Subcutaneous abdominal adipose tissue (tissue), 5 donors: ENCODE results near the gene RAB9A.

ENCODE experiments used
- H3K27ac ChIP-seq: one replicate; pipeline ENCODE4 v1.7.0; 2013; ENCODE audit warnings: low read depth, mild to moderate bottlenecking, inconsistent platforms, low read length, moderate library complexity
- H3K27me3 ChIP-seq, 5 donors: one replicate each; pipeline ENCODE4 v1.7.0; 2013; ENCODE audit warnings: low read length in 5 of 5, inconsistent platforms in 1 of 5; ENCODE audit not compliant: control insufficient read depth in 5 of 5, insufficient read depth in 4 of 5
- H3K36me3 ChIP-seq, 5 donors: one replicate each; pipeline ENCODE4 v1.7.0; 2013; ENCODE audit warnings: low read length in 5 of 5; ENCODE audit not compliant: control insufficient read depth in 5 of 5, insufficient read depth in 5 of 5
- H3K4me1 ChIP-seq, 5 donors: one replicate each; pipeline ENCODE4 v1.7.0; 2013; ENCODE audit warnings: low read length in 5 of 5, mild to moderate bottlenecking in 3 of 5, moderate library complexity in 1 of 5; ENCODE audit not compliant: control insufficient read depth in 5 of 5, insufficient read depth in 5 of 5
- H3K4me3 ChIP-seq, 5 donors: one replicate each; pipeline ENCODE4 v1.7.0; 2013; ENCODE audit warnings: low read length in 5 of 5, low read depth in 1 of 5
- H3K9ac ChIP-seq, 5 donors: one replicate each; pipeline ENCODE4 v1.7.0; 2013; ENCODE audit warnings: low read length in 5 of 5, mild to moderate bottlenecking in 4 of 5, moderate library complexity in 3 of 5
- H3K9me3 ChIP-seq, 5 donors: one replicate each; pipeline ENCODE4 v1.7.0; 2013; ENCODE audit warnings: low read length in 5 of 5; ENCODE audit not compliant: control insufficient read depth in 5 of 5
- donor health status: healthy.
- donor health status: healthy.
- donor health status: healthy.
- donor health status: healthy.
- donor health status: healthy.

Gene RAB9A

GRCh38 chrX:13685126-13685763, 3.7 kb upstream of the RAB9A start:
- peaks cover 0 to 2% (median 0%) of the 10 kb centered on the region in 5 donors for H3K36me3 ChIP-seq
- H3K4me3 ChIP-seq = no peak overlapping the region
- H3K9me3 ChIP-seq = no peaks in the 10 kb centered on the region
- peaks cover 0 to 11% (median 4%) of the 10 kb centered on the region in 5 donors for H3K27me3 ChIP-seq
- no peak overlapping the region for H3K27ac ChIP-seq
- H3K4me1 ChIP-seq = peaks cover 0 to 8% (median 4%) of the 10 kb centered on the region in 5 donors
- H3K9ac ChIP-seq = no peak overlapping the region

GRCh38 chrX:13687203-13687602, 1.7 kb upstream of the RAB9A start:
- Histone ChIP-seq H3K9me3 (no peaks in the 10 kb centered on the region), H3K4me3 (no peak overlapping the region), H3K27me3 (peaks cover 0 to 13% (median 4%) of the 10 kb centered on the region in 5 donors), H3K4me1 (peaks cover 0 to 21% (median 10%) of the 10 kb centered on the region in 5 donors), H3K36me3 (no peaks in the 10 kb centered on the region), H3K27ac (no peak overlapping the region), H3K9ac (no peak overlapping the region)

- Histone ChIP-seq H3K9me3 (no peaks in the 10 kb centered on the region), H3K9ac (peak overlapping the region in 4 of 5 donors; percentile 7 to 72 (median 60)), H3K36me3 (no peaks in the 10 kb centered on the region), H3K27ac (peak overlapping the region; percentile 94), H3K27me3 (peaks cover 0 to 13% (median 4%) of the 10 kb centered on the region in 5 donors), H3K4me1 (peaks cover 0 to 33% (median 22%) of the 10 kb centered on the region in 5 donors), H3K4me3 (peak overlapping the region; percentile 69 to 91 (median 82))
Measured at GRCh38 chrX:13688384-13688957, 457 bp upstream of the RAB9A start.

GRCh38 chrX:13689741-13690211, 848 bp downstream of the RAB9A start:
- H3K36me3 ChIP-seq = no peaks in the 10 kb centered on the region
- H3K4me3 ChIP-seq = peak overlapping the region; percentile 69 to 97 (median 90)
- peak overlapping the region; percentile 94 for H3K27ac ChIP-seq
- no peaks in the 10 kb centered on the region for H3K9me3 ChIP-seq
- H3K4me1 ChIP-seq = peaks cover 0 to 46% (median 30%) of the 10 kb centered on the region in 5 donors
- H3K27me3 ChIP-seq = peaks cover 0 to 13% (median 4%) of the 10 kb centered on the region in 5 donors
- H3K9ac ChIP-seq = peak overlapping the region; percentile 51 to 91 (median 87)

GRCh38 chrX:13690836-13691235, 1.9 kb downstream of the RAB9A start:
- Histone ChIP-seq H3K4me1 (peaks cover 0 to 51% (median 37%) of the 10 kb centered on the region in 5 donors), H3K27ac (peak overlapping the region; percentile 94), H3K36me3 (no peaks in the 10 kb centered on the region), H3K27me3 (peaks cover 0 to 17% (median 0%) of the 10 kb centered on the region in 5 donors), H3K9ac (peak overlapping the region in 1 of 5 donors; percentile 91), H3K9me3 (no peaks in the 10 kb centered on the region), H3K4me3 (peak overlapping the region in 4 of 5 donors; percentile 69 to 91 (median 86))

DNA sequence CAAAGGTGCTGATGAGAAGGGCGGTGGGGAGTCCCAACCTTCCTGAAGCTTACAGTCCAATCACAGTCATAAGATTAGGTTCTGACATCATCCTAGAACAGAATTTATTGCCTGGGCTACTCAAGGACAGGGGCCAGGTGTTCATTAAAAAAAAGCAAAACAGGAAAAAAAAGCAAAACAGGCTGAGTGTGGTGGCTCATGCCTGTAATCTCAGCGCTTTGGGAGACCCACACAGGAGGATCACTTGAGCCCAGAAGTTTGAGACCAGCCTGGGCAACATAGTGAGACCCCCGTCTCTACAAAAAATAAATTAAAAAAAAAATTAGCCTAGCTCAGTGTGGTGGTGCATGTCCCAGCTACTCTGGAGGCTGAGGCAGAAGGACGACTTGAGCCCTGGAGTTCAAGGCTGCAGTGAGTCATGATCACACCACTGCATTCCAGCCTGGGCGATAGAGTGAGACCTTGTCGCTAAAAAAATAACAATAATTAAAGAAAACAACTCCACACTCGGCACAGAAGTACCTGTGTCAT, 3.0 kb downstream of the RAB9A start:
- Histone ChIP-seq H3K4me3 (no peak overlapping the region), H3K4me1 (peaks cover 0 to 55% (median 38%) of the 10 kb centered on the region in 5 donors), H3K27ac (peak overlapping the region; percentile 15), H3K9ac (no peak overlapping the region), H3K36me3 (no peaks in the 10 kb centered on the region), H3K9me3 (no peaks in the 10 kb centered on the region), H3K27me3 (peaks cover 0 to 17% (median 0%) of the 10 kb centered on the region in 5 donors)

DNA sequence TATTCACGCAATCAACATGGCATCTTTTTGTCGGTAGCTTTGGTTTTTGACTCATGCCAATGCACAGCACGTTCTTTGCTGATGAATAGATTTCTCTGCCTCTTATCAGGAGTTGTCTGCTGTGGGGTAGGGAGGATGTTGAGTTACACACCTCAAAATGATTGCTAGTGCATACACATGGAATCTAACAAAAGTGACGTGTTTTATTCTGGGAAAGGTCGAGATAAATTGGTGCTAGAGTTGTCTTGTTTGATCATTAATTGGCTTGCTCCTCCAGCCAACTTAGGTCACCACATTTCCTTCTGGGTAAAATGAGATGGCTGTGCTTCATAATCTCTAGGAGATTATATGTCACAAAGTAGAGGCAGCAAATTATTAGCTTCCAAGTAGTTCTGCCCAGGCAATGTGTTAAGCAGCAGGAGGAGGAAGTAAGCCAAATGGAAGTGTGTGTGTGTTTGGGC, 3.9 kb downstream of the RAB9A start:
- no peak overlapping the region for H3K9ac ChIP-seq
- H3K27ac ChIP-seq = peak overlapping the region; percentile 11
- peaks cover 0 to 17% (median 0%) of the 10 kb centered on the region in 5 donors for H3K27me3 ChIP-seq
- H3K4me3 ChIP-seq = no peak overlapping the region
- no peaks in the 10 kb centered on the region for H3K36me3 ChIP-seq
- H3K4me1 ChIP-seq = peaks cover 0 to 56% (median 41%) of the 10 kb centered on the region in 5 donors
- no peaks in the 10 kb centered on the region for H3K9me3 ChIP-seq

- Histone ChIP-seq H3K9me3 (no peaks in the 10 kb centered on the region), H3K4me1 (peaks cover 0 to 54% (median 42%) of the 10 kb centered on the region in 5 donors), H3K27ac (peak overlapping the region; percentile 11), H3K36me3 (no peaks in the 10 kb centered on the region), H3K9ac (peak overlapping the region in 1 of 5 donors; percentile 23), H3K4me3 (no peak overlapping the region), H3K27me3 (peaks cover 0 to 12% (median 0%) of the 10 kb centered on the region in 5 donors)
Measured at GRCh38 chrX:13693341-13693961, 4.5 kb downstream of the RAB9A start.

- no peaks in the 10 kb centered on the region for H3K36me3 ChIP-seq
- no peak overlapping the region for H3K4me3 ChIP-seq
- no peak overlapping the region for H3K27ac ChIP-seq
- no peaks in the 10 kb centered on the region for H3K9me3 ChIP-seq
- H3K27me3 ChIP-seq = peaks cover 0 to 7% (median 0%) of the 10 kb centered on the region in 5 donors
- peaks cover 0 to 61% (median 44%) of the 10 kb centered on the region in 5 donors for H3K4me1 ChIP-seq
- H3K9ac ChIP-seq = peak overlapping the region in 1 of 5 donors; percentile 50
Measured at GRCh38 chrX:13694359-13694758, 5.4 kb downstream of the RAB9A start.
